Measurements from ENCODE around the gene ROPN1B. TPM values are rescaled to one million over a fixed set of nuclear protein-coding genes. Genes with fewer than 3 reads are reported as not detected.

ROPN1B gene
- total RNA-seq, 1 donor from 2014 or later, result not detected

- peaks cover 6% of the 10 kb centered on the region for H3K4me1 Mint-ChIP-seq (ENCODE audit: unreplicated experiment)
- H3K27ac Mint-ChIP-seq (ENCODE audit: unreplicated experiment), result no peak overlapping the region
- TF ChIP-seq, protein P1, sequence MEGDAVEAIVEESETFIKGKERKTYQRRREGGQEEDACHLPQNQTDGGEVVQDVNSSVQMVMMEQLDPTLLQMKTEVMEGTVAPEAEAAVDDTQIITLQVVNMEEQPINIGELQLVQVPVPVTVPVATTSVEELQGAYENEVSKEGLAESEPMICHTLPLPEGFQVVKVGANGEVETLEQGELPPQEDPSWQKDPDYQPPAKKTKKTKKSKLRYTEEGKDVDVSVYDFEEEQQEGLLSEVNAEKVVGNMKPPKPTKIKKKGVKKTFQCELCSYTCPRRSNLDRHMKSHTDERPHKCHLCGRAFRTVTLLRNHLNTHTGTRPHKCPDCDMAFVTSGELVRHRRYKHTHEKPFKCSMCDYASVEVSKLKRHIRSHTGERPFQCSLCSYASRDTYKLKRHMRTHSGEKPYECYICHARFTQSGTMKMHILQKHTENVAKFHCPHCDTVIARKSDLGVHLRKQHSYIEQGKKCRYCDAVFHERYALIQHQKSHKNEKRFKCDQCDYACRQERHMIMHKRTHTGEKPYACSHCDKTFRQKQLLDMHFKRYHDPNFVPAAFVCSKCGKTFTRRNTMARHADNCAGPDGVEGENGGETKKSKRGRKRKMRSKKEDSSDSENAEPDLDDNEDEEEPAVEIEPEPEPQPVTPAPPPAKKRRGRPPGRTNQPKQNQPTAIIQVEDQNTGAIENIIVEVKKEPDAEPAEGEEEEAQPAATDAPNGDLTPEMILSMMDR (IDR thresholded peaks at IDR 0.05; ENCODE audit: unreplicated experiment), result no peak
- no peak overlapping the region for H3K4me3 Mint-ChIP-seq (ENCODE audit: unreplicated experiment)
- H3K9me3 Mint-ChIP-seq (ENCODE audit: unreplicated experiment), result no peaks in the 10 kb centered on the region
- H3K36me3 Mint-ChIP-seq (ENCODE audit: low read depth, unreplicated experiment), result peaks cover 37% of the 10 kb centered on the region
- DNase-seq (ENCODE audit: low spot score), result no peak
- peaks cover 9% of the 10 kb centered on the region for H3K27me3 Mint-ChIP-seq (ENCODE audit: unreplicated experiment)
Measured at GRCh38 chr3:126016616-126017015, 47.6 kb downstream of the ROPN1B start.

- peaks cover 9% of the 10 kb centered on the region for H3K27me3 Mint-ChIP-seq (ENCODE audit: unreplicated experiment)
- H3K4me3 Mint-ChIP-seq (ENCODE audit: unreplicated experiment), result no peak overlapping the region
- no peak overlapping the region for H3K27ac Mint-ChIP-seq (ENCODE audit: unreplicated experiment)
- no peak for DNase-seq (ENCODE audit: low spot score)
- no peaks in the 10 kb centered on the region for H3K4me1 Mint-ChIP-seq (ENCODE audit: unreplicated experiment)
- no peaks in the 10 kb centered on the region for H3K9me3 Mint-ChIP-seq (ENCODE audit: unreplicated experiment)
- TF ChIP-seq, protein P1 (IDR thresholded peaks at IDR 0.05; ENCODE audit: unreplicated experiment), result no peak
- H3K36me3 Mint-ChIP-seq (ENCODE audit: low read depth, unreplicated experiment), result peaks cover 34% of the 10 kb centered on the region
Measured at GRCh38 chr3:126017362-126017761, 48.4 kb downstream of the ROPN1B start.

- DNase-seq (ENCODE audit: low spot score), result no peak
- peaks cover 24% of the 10 kb centered on the region for H3K36me3 Mint-ChIP-seq (ENCODE audit: low read depth, unreplicated experiment)
- no peak overlapping the region for H3K4me3 Mint-ChIP-seq (ENCODE audit: unreplicated experiment)
- TF ChIP-seq, protein P1 (IDR thresholded peaks at IDR 0.05; ENCODE audit: unreplicated experiment), result no peak
- H3K4me1 Mint-ChIP-seq (ENCODE audit: unreplicated experiment), result no peaks in the 10 kb centered on the region
- H3K9me3 Mint-ChIP-seq (ENCODE audit: unreplicated experiment), result no peaks in the 10 kb centered on the region
- peaks cover 5% of the 10 kb centered on the region for H3K27me3 Mint-ChIP-seq (ENCODE audit: unreplicated experiment)
- H3K27ac Mint-ChIP-seq (ENCODE audit: unreplicated experiment), result no peak overlapping the region
Measured at GRCh38 chr3:126018545-126018944, 49.6 kb downstream of the ROPN1B start.

- Mint-ChIP-seq H3K27me3 (ENCODE audit: unreplicated experiment) (peaks cover 5% of the 10 kb centered on the region), H3K9me3 (ENCODE audit: unreplicated experiment) (no peaks in the 10 kb centered on the region), H3K27ac (ENCODE audit: unreplicated experiment) (no peak overlapping the region), H3K4me3 (ENCODE audit: unreplicated experiment) (no peak overlapping the region), H3K4me1 (ENCODE audit: unreplicated experiment) (no peaks in the 10 kb centered on the region), H3K36me3 (ENCODE audit: low read depth, unreplicated experiment) (peaks cover 19% of the 10 kb centered on the region)
- DNase-seq (ENCODE audit: low spot score), result no peak
- TF ChIP-seq, protein P1 (IDR thresholded peaks at IDR 0.05; ENCODE audit: unreplicated experiment), result no peak
Measured at GRCh38 chr3:126018995-126019394, 50.0 kb downstream of the ROPN1B start.

GRCh38 chr3:126019683-126020082 lies 50.7 kb downstream of the ROPN1B start:
- no peak for DNase-seq (ENCODE audit: low spot score)
- Mint-ChIP-seq H3K4me3 (ENCODE audit: unreplicated experiment) (no peak overlapping the region), H3K9me3 (ENCODE audit: unreplicated experiment) (no peaks in the 10 kb centered on the region), H3K27ac (ENCODE audit: unreplicated experiment) (no peak overlapping the region), H3K36me3 (ENCODE audit: low read depth, unreplicated experiment) (peaks cover 21% of the 10 kb centered on the region), H3K4me1 (ENCODE audit: unreplicated experiment) (no peaks in the 10 kb centered on the region), H3K27me3 (ENCODE audit: unreplicated experiment) (peaks cover 6% of the 10 kb centered on the region)
- TF ChIP-seq, protein P1 (IDR thresholded peaks at IDR 0.05; ENCODE audit: unreplicated experiment), result no peak

Measured in endothelial cell (in vitro differentiated cells).